SK-N-SH treated with all-trans-retinoic acid at 6 μM for 48 hours (cell line): ENCODE data around the gene KIAA1671.

ENCODE experiments used
- ATAC-seq: fragments of 200-7000 bp; cut with Tn5 transposase; 3 replicates; pipeline ENCODE4 v1.9.1; 2020; ENCODE audit warnings: mild to moderate bottlenecking, moderate library complexity
- ARNTL ChIP-seq: fragments of 450-650 bp; formaldehyde crosslinking; IDR thresholded peaks from 2 replicates; pipeline ENCODE4 v1.5.0; 2020; ENCODE audit warnings: low read depth, mild to moderate bottlenecking, moderate library complexity, borderline replicate concordance
- BACH2 ChIP-seq: fragments of 250-450 bp; sonication (Bioruptor Pico); IDR thresholded peaks from 2 replicates; pipeline ENCODE4 v1.9.0; 2021; ENCODE audit warnings: mild to moderate bottlenecking, borderline replicate concordance
- CSDC2 ChIP-seq: fragments of 250-450 bp; sonication (Bioruptor Pico); IDR thresholded peaks from 2 replicates; pipeline ENCODE4 v1.5.0; 2020; ENCODE audit warnings: mild to moderate bottlenecking, moderate library complexity
- CSRNP3 ChIP-seq: fragments of 250-450 bp; sonication (Bioruptor Pico); IDR thresholded peaks from 2 replicates; pipeline ENCODE4 v1.5.1; 2021; ENCODE audit warnings: mild to moderate bottlenecking, moderate library complexity
- ESRRG ChIP-seq: fragments of 250-450 bp; sonication (Bioruptor Pico); IDR thresholded peaks from 2 replicates; pipeline ENCODE4 v1.6.1; 2021; ENCODE audit warnings: mild to moderate bottlenecking
- ISL1 ChIP-seq: fragments of 250-450 bp; sonication (Bioruptor Pico); IDR thresholded peaks from 2 replicates; pipeline ENCODE4 v2.1.2; 2022; ENCODE audit warnings: mild to moderate bottlenecking, moderate library complexity
- OSR1 ChIP-seq: fragments of 250-450 bp; sonication (Bioruptor Pico); IDR thresholded peaks from 2 replicates; pipeline ENCODE4 v1.8.0; 2022; ENCODE audit warnings: moderate library complexity, mild to moderate bottlenecking, inconsistent platforms
- PATZ1 ChIP-seq: fragments of 250-450 bp; sonication (Bioruptor Pico); IDR thresholded peaks from 2 replicates; pipeline ENCODE4 v1.8.0; 2020; ENCODE audit warnings: mild to moderate bottlenecking, moderate library complexity, borderline replicate concordance
- POU6F1 ChIP-seq: fragments of 250-450 bp; sonication (Bioruptor Pico); IDR thresholded peaks from 2 replicates; pipeline ENCODE4 v1.8.0; 2021; ENCODE audit warnings: low read depth, mild to moderate bottlenecking, moderate library complexity, borderline replicate concordance
- PPARA ChIP-seq: fragments of 250-450 bp; sonication (Bioruptor Pico); IDR thresholded peaks from 2 replicates; pipeline ENCODE4 v1.5.0; 2020; ENCODE audit warnings: mild to moderate bottlenecking, borderline replicate concordance
- RARB ChIP-seq: fragments of 250-450 bp; sonication (Bioruptor Pico); IDR thresholded peaks from 2 replicates; pipeline ENCODE4 v1.8.0; 2021; ENCODE audit warnings: mild to moderate bottlenecking, moderate library complexity
- TOX ChIP-seq: fragments of 250-450 bp; sonication (Bioruptor Pico); IDR thresholded peaks from 2 replicates; pipeline ENCODE4 v1.8.0; 2021; ENCODE audit warnings: mild to moderate bottlenecking, moderate library complexity, borderline replicate concordance
- TSHZ2 ChIP-seq: fragments of 250-450 bp; sonication (Bioruptor Pico); IDR thresholded peaks from 2 replicates; pipeline ENCODE4 v1.5.0; 2020; ENCODE audit warnings: mild to moderate bottlenecking, moderate library complexity
- ZFP3 ChIP-seq: fragments of 250-450 bp; sonication (Bioruptor Pico); IDR thresholded peaks from 2 replicates; pipeline ENCODE4 v1.5.0; 2020; ENCODE audit warnings: mild to moderate bottlenecking, moderate library complexity
- ZFP30 ChIP-seq: fragments of 450-650 bp; formaldehyde crosslinking; IDR thresholded peaks from 2 replicates; pipeline ENCODE4 v1.5.0; 2022; ENCODE audit warnings: mild to moderate bottlenecking, moderate library complexity
- ZNF565 ChIP-seq: fragments of 450-650 bp; formaldehyde crosslinking; conservative IDR thresholded peaks from 2 replicates; pipeline ENCODE4 v1.5.0; 2020; ENCODE audit warnings: low read depth, mild to moderate bottlenecking, moderate library complexity
- ZNF70 ChIP-seq: fragments of 450-650 bp; formaldehyde crosslinking; IDR thresholded peaks from 2 replicates; pipeline ENCODE4 v1.5.0; 2020; ENCODE audit warnings: mild to moderate bottlenecking, moderate library complexity
- ZNF8 ChIP-seq: fragments of 450-650 bp; formaldehyde crosslinking; IDR thresholded peaks from 2 replicates; pipeline ENCODE4 v1.5.0; 2020; ENCODE audit warnings: mild to moderate bottlenecking, moderate library complexity

KIAA1671 gene

GRCh38 chr22:25144522-25144921, 192.0 kb downstream of the KIAA1671 start:
- no peak for ATAC-seq
- TF ChIP-seq ZFP30 (no peak), ZNF565 (no peak), BACH2 (CRISPR knock-in tag) (no peak)

- no peak for ATAC-seq
- no peak for TF ChIP-seq ZNF70 (CRISPR knock-in tag)
- TF ChIP-seq ZNF565, result no peak
- TF ChIP-seq ESRRG (CRISPR knock-in tag), result no peak
- TF ChIP-seq CSDC2 (CRISPR knock-in tag), result no peak
- TF ChIP-seq ZFP30, result no peak
- TF ChIP-seq ZNF8 (CRISPR knock-in tag), result no peak
- no peak for TF ChIP-seq POU6F1 (CRISPR knock-in tag)
- TF ChIP-seq BACH2 (CRISPR knock-in tag), result no peak
- TF ChIP-seq RARB (CRISPR knock-in tag), result no peak
Observed at GRCh38 chr22:25146307-25146706, 193.8 kb downstream of the KIAA1671 start.

- ATAC-seq, result no peak
- TF ChIP-seq ZNF70 (CRISPR knock-in tag), result no peak
- no peak for TF ChIP-seq ISL1 (CRISPR knock-in tag)
- no peak for TF ChIP-seq ZNF565
- TF ChIP-seq ZFP3 (CRISPR knock-in tag), result no peak
- TF ChIP-seq PATZ1, result no peak
- TF ChIP-seq CSDC2 (CRISPR knock-in tag), result no peak
- no peak for TF ChIP-seq OSR1 (CRISPR knock-in tag)
- no peak for TF ChIP-seq ESRRG (CRISPR knock-in tag)
- TF ChIP-seq CSRNP3 (CRISPR knock-in tag), result no peak
- no peak for TF ChIP-seq TSHZ2 (CRISPR knock-in tag)
- TF ChIP-seq POU6F1 (CRISPR knock-in tag), result no peak
Observed at GRCh38 chr22:25146906-25147641, 194.6 kb downstream of the KIAA1671 start.

- no peak for ATAC-seq
- TF ChIP-seq PPARA (CRISPR knock-in tag), result no peak
- TF ChIP-seq POU6F1 (CRISPR knock-in tag), result no peak
- TF ChIP-seq TOX (CRISPR knock-in tag), result no peak
- no peak for TF ChIP-seq ZFP30
- TF ChIP-seq ZNF70 (CRISPR knock-in tag), result no peak
- no peak for TF ChIP-seq PATZ1
- TF ChIP-seq OSR1 (CRISPR knock-in tag), result no peak
- no peak for TF ChIP-seq TSHZ2 (CRISPR knock-in tag)
- TF ChIP-seq RARB (CRISPR knock-in tag), result no peak
- TF ChIP-seq ARNTL, result no peak
Observed at GRCh38 chr22:25147642-25147928, 195.1 kb downstream of the KIAA1671 start.
